Kidney capillary endothelial cell (primary cell): ENCODE data around the gene MAPK4.
"Not testable (repeated sequence)": the region's sequence is repeated elsewhere in the genome, so short reads cannot be mapped to it uniquely, and the experiment has no call there.

Experiments used
- DNase-seq: peaks from one replicate; pipeline ENCODE4 v3.0.0-alpha.2; 2018; ENCODE audit warnings: low spot score

The MAPK4 gene

GRCh38 chr18:50687491-50687890 is 127.6 kb downstream of the MAPK4 start:
- no peak for DNase-seq

GRCh38 chr18:50689578-50689977 is 129.7 kb downstream of the MAPK4 start:
- DNase-seq = no peak

- DNase-seq = no peak
Observed at GRCh38 chr18:50694147-50694546, 134.3 kb downstream of the MAPK4 start.

GRCh38 chr18:50695431-50696176 is 135.7 kb downstream of the MAPK4 start:
- no peak for DNase-seq

GRCh38 chr18:50696436-50696835 is 136.5 kb downstream of the MAPK4 start:
- no peak for DNase-seq

GRCh38 chr18:50696929-50697328 is 137.0 kb downstream of the MAPK4 start:
- no peak for DNase-seq

GRCh38 chr18:50697509-50697908 is 137.6 kb downstream of the MAPK4 start:
- no peak for DNase-seq

DNA sequence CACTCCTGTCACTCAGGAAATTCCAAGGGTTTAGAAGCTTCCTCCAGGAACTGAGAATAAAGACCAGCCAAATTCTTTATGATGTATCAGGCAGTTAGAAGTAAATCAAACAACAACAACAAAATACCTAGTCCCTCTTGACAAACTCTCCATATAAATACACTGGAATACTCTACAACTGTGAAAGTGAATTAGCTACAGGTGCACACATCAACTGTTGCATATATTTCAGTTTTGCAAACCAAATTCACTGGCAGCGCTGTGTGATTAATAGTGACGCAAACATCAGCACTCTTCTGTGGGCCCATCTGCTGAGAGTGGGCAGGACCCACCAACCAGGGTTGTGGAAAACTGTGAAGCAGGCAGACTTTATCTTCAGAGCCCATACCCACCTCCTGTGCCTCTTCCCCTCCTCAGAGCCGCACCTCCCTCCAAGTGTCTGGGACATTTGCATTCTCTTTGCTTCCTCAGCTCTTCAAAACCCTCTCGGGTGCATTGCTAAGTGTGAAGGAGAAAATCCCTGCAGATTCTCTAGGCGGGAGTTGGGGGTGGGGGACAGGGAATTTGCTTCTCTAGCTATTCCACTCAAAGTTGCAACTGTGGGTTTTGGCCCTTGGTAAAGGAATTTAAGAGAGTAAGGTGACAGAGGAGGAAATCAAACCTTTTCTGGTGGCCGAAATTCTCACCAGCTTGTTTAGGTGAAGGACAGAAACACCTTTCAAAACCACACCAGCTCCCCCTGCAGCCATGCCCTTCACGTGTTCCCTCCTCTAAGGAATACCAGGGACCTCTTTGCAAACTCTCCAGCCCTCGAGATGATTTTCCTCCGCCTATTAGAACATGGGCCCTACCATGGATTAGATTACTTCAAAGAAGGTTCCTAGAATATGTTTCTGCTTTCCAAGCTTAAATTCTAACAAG is 140.6 kb downstream of the MAPK4 start:
- no peak for DNase-seq

GRCh38 chr18:50704357-50704940 is 144.6 kb downstream of the MAPK4 start:
- DNase-seq = no peak

DNA sequence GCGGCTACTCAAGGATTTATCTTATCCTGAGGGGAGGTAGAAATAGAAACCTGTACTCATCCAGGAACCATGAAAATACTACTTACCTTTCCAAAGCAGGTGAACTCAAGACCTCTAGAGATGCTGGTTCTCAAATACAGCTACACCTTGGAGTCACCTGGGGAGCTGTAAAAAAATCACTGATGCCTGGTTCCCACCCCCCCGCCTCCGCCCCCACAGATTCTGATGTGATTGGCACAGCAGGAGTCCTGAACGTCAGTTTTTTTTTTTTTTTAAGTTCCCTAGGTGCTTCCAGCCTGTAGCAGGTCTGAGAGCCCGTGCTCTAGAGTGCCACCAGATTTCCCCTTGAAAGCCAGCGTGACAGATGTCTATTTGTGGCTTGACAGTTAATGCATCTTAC is 146.3 kb downstream of the MAPK4 start:
- DNase-seq = no peak

DNA sequence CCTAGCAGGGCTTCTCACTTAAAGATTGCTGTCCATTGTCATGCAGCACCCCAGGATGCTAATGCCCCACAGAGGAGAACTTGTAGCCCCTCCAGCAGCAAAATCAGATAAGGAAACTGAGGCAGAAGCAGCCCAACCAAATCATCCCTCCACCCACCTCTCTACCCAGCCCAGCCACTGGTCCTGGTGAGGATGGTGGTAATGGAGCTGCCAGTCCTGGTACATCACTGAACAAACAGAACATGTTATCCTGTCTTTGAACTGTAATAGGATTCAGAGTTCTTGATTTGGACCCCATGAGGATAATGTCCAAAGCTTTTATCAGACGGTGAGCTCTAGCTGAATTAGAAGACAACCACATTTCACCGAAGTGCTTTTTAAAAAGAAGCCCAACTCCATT is 146.8 kb downstream of the MAPK4 start:
- no peak for DNase-seq

- not testable (repeated sequence) for DNase-seq
Observed at GRCh38 chr18:50707297-50707696, 147.4 kb downstream of the MAPK4 start.

DNA sequence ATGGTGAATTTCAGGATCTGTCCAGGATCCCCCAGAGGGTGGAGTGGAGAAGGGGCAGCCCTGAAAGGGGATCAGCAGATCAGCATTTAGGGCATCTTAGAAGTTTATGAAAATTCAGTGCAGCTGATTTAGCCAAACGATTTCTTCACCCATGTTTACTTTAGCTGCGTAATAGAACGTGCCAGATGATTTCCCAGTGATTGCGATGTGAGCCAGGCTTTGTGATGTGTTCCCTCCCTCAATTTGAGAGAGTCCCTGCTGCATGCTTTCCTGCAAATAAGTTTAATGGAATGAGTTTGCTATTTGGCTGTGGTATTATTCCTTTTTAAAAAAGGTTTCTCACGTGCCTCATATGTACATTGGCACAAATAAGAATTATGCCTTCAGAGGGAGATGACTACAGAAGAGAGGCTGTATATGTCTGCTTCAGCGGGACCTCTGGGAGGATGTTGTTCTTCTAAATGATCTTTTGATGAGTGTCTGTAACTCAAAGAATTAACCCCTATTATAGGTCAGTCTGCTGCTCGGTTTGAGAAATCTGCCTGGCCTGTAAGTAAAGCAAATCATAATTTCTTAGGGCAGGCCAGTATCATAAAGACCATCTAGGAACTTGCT is 148.1 kb downstream of the MAPK4 start:
- no peak for DNase-seq

DNA sequence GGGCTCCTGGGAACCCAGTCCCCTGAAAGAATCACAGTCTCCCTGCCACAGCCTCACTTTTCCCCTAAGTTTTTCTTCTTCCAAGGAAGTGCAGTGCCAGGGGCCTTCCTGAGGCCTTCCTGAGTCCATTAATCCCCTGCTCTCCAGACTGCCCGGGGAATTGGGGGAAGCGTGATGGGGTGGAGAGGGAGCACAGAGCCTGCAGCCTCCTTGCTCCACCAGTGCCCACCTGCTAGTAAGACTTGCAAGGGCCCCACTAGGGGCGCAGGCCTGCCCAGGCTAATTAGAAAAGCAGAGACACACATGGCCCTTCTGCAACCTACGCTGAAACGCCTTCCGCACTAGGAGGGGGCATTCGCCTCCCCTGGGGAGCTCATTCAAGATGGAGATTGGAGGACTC is 149.3 kb downstream of the MAPK4 start:
- no peak for DNase-seq

GRCh38 chr18:50711386-50711785 is 151.5 kb downstream of the MAPK4 start:
- DNase-seq = no peak

GRCh38 chr18:50715919-50716318 is 156.0 kb downstream of the MAPK4 start:
- no peak for DNase-seq

- no peak for DNase-seq
Observed at GRCh38 chr18:50716902-50717301, 157.0 kb downstream of the MAPK4 start.

- DNase-seq = no peak
Observed at GRCh38 chr18:50717563-50717962, 157.7 kb downstream of the MAPK4 start.

DNA sequence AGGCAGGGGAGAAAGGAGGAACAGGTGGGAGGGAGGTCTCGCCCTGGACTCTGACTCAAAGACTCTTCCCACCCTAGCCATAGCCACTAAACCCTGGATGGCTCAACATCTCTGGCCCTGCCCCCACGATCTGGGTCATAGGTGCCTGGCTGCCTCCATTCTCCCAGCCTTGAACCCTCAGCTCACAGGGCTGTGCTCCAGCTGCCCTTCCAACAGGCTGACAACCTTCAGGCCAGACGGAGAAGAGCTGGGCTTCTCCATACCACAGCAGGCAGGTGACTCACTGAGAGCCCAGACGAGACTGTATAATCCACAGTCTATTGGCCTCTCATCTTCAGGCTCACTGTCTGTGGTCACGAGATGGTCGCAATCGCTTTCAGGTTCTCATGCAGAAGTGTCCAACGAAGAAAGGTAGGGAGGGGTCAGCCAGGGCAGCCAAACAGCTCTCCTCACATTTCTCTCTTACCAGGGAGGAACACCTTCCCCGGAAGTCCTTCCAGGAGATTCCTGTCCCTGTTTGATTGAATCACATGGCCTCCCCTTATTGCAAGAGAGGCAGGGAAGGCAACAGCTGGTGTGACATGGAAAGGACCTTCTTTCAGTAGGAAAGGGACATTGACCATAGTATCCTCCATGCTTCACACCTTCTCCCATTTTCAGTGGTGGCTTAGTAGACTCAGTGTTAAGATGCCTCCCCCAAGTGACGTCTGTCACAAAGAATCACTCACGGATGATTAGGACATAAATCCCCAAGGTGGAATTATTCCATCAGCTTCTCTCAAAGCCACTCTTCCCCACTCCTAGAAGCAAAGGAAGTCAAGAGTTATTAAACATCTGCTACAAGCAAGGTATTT is 159.8 kb downstream of the MAPK4 start:
- DNase-seq = no peak

- no peak for DNase-seq
Observed at GRCh38 chr18:50720325-50720674, 160.4 kb downstream of the MAPK4 start.

GRCh38 chr18:50721006-50721405 is 161.1 kb downstream of the MAPK4 start:
- DNase-seq = no peak
